ENCODE data around the gene KIF1B. TPM values are rescaled to one million over a fixed set of nuclear protein-coding genes. Genes with fewer than 3 reads are reported as not detected.
A peak's percentile ranks its signal among the peaks of the same experiment; 100 is the strongest.

The KIF1B gene
- total RNA-seq, 1 experiment from 2014 or later: 57.7 TPM

DNA sequence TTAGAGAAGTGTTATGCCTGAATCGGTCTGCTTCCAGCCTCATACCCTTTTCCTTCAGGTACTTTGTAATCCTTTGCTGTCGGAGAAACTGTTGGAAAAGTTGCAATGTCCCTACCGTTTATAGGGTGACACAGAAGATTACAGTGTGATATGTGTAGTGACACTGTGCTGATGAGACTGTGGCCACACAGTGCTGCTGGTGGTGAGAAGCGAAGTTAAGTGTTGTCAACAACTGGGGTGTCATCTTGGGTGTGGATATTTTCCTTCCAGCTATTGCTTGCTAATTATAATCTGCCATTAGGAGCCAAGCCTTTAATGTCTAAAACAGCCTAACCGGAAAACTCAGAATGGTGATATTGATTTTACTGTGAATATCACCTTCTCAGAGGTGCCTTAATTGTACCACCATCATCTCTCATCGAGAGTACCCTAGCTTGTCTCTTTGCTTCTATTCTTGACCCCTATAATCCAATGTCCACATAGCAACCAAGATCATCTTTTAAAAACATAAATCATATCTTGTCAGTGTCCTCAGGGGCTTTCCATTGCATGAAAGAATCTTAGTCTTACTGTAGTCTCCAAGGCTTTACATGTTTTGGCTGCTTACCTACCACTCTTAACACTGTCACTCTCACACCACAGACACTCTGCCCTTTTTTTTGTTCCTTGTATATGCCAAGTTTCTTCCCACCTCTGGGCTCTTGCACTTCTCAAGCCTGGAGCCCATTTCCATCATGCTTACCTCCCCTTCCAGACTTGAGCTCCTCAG, 99.1 kb downstream of the KIF1B start:
- H4K8ac ChIP-seq (replicated peaks; ENCODE audit: insufficient read length, low read depth, low read length): no peak overlapping the region
- H3K36me3 Mint-ChIP-seq (ENCODE audit: insufficient read depth in 1 of 3, low read depth in 3 of 3): peaks cover 8 to 25% (median 17%) of the 10 kb centered on the region in 3 experiments; a peak in 5 of 7 replicates
- no peaks in the 10 kb centered on the region for H3K9me3 ChIP-seq (ENCODE audit: control insufficient read depth, low read depth, low read length)
- H3K27me3 Mint-ChIP-seq (ENCODE audit: low read depth): no peaks in the 10 kb centered on the region
- H2AFZ ChIP-seq (ENCODE audit: low read length): no peak overlapping the region
- H3K27me3 ChIP-seq (ENCODE audit: insufficient read depth, low read length): no peaks in the 10 kb centered on the region
- H3K4me1 ChIP-seq (ENCODE audit: insufficient read depth, low read length): no peaks in the 10 kb centered on the region
- H3K4me3 Mint-ChIP-seq: no peak overlapping the region
- no peak overlapping the region for H4K91ac ChIP-seq (ENCODE audit: insufficient read length, low read depth, low read length)
- no peak overlapping the region for H3K56ac ChIP-seq (ENCODE audit: insufficient read length, low read depth, low read length)
- no peaks in the 10 kb centered on the region for H4K20me1 ChIP-seq (ENCODE audit: control insufficient read depth, insufficient read depth, insufficient read length)
- H3K4me2 ChIP-seq (ENCODE audit: insufficient read depth, insufficient read length, low read length): no peak overlapping the region
- peak overlapping the region in 2 of 3 experiments; percentile 10 to 12; a peak in 4 of 7 replicates for H3K27ac Mint-ChIP-seq
- H4K5ac ChIP-seq (ENCODE audit: insufficient read length, low read depth, low read length): no peak overlapping the region
- no peak overlapping the region for H3K9ac ChIP-seq (ENCODE audit: extremely low read depth, insufficient read length, low read length)
- H2BK5ac ChIP-seq (ENCODE audit: insufficient read length, low read length): no peak overlapping the region
- H3K4me1 Mint-ChIP-seq: no peaks in the 10 kb centered on the region
- H3K79me1 ChIP-seq (ENCODE audit: insufficient read depth, low read depth, low read length, poor library complexity, severe bottlenecking): no peaks in the 10 kb centered on the region
- no peak overlapping the region for H3K23ac ChIP-seq (ENCODE audit: insufficient read length, low read depth, low read length)
- no peak overlapping the region for H3K27ac ChIP-seq (ENCODE audit: insufficient read length, low read depth, low read length)
- H3K23me2 ChIP-seq (ENCODE audit: insufficient read length, low read depth, low read length, poor library complexity, severe bottlenecking): no peaks in the 10 kb centered on the region
- no peak overlapping the region for H3K4ac ChIP-seq (ENCODE audit: low read depth, low read length)
- no peak overlapping the region for H3K14ac ChIP-seq (ENCODE audit: insufficient read depth, low read length)
- H3K9me3 Mint-ChIP-seq: no peaks in the 10 kb centered on the region
- H2BK120ac ChIP-seq (ENCODE audit: low read depth, low read length, poor library complexity, severe bottlenecking): no peak overlapping the region
- TF ChIP-seq, protein P1, sequence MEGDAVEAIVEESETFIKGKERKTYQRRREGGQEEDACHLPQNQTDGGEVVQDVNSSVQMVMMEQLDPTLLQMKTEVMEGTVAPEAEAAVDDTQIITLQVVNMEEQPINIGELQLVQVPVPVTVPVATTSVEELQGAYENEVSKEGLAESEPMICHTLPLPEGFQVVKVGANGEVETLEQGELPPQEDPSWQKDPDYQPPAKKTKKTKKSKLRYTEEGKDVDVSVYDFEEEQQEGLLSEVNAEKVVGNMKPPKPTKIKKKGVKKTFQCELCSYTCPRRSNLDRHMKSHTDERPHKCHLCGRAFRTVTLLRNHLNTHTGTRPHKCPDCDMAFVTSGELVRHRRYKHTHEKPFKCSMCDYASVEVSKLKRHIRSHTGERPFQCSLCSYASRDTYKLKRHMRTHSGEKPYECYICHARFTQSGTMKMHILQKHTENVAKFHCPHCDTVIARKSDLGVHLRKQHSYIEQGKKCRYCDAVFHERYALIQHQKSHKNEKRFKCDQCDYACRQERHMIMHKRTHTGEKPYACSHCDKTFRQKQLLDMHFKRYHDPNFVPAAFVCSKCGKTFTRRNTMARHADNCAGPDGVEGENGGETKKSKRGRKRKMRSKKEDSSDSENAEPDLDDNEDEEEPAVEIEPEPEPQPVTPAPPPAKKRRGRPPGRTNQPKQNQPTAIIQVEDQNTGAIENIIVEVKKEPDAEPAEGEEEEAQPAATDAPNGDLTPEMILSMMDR (conservative IDR thresholded peaks at IDR 0.05): no peak
- H2BK15ac ChIP-seq (ENCODE audit: low read depth, low read length): no peak overlapping the region
- no peak overlapping the region for H3K18ac ChIP-seq (ENCODE audit: insufficient read length, low read depth, low read length)
- WGBS (ENCODE audit: extremely low coverage, insufficient read length, low lambda C conversion rate): no CpG with 5 or more reads among the region's 6 CpGs
- H3K79me2 ChIP-seq (ENCODE audit: insufficient read depth, low read length): no peaks in the 10 kb centered on the region
- DNase-seq: no peak
- no peak overlapping the region for H2BK20ac ChIP-seq (ENCODE audit: low read depth, low read length, poor library complexity, severe bottlenecking)
- H2AK5ac ChIP-seq (ENCODE audit: insufficient read length, low read length): no peak overlapping the region
- H2BK12ac ChIP-seq (ENCODE audit: insufficient read length, low read depth, low read length): no peak overlapping the region
- no peak overlapping the region for H3T11ph ChIP-seq (ENCODE audit: low read length)
